GM23248 (cell line): ENCODE data around the gene ELMO3.

Experiments used
- EZH2 ChIP-seq: fragments of 200-600 bp; sonication (generic); IDR thresholded peaks from 2 replicates; pipeline ENCODE4 v1.6.1; 2018; ENCODE audit warnings: antibody characterized with exemption, mild to moderate bottlenecking; ENCODE audit not compliant: insufficient read depth, poor library complexity, severe bottlenecking
- EZH2phosphoT487 ChIP-seq: fragments of 200-600 bp; sonication (generic); IDR thresholded peaks from 2 replicates; pipeline ENCODE4 v1.6.1; 2018; ENCODE audit warnings: antibody characterized with exemption, moderate library complexity, mild to moderate bottlenecking, low read depth; ENCODE audit not compliant: insufficient read depth

DNA sequence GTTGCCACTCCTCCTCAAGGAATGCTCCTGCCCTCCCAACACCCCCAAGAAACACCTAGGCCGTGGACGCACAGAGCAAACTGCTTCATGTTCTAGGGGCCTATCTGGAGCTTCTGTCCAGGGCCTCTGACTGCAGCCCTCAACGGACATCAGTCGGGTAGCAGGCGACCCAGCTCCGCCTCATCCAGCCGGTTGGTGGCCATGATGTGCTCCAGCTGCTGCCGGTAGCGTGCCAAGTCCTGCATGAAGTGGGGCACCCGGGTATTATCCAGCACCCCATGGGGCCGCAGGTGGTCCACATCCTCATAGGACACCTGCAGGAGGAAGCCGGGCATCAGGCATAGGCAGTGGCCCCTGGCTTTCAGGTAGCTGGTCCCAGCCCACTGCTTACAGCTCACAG lies 22.3 kb upstream of the ELMO3 start:
- TF ChIP-seq EZH2 (no peak), EZH2phosphoT487 (no peak)
